Measurements from ENCODE around the gene OSBP2.

The OSBP2 gene

GRCh38 chr22:30859714-30860095 lies 165.0 kb downstream of the OSBP2 start:
- no peak for TF ChIP-seq CTCF (IDR thresholded peaks at IDR 0.05; ENCODE audit: control insufficient read depth, extremely low read depth, insufficient read depth)
- H3K4me3 ChIP-seq (ENCODE audit: low read depth, low read length) = no peak overlapping the region
- no peak for DNase-seq (ENCODE audit: low read depth)

GRCh38 chr22:30860176-30861105 lies 165.8 kb downstream of the OSBP2 start:
- DNase-seq (ENCODE audit: low read depth) = no peak
- no peak overlapping the region for H3K4me3 ChIP-seq (ENCODE audit: low read depth, low read length)
- TF ChIP-seq CTCF (IDR thresholded peaks at IDR 0.05; ENCODE audit: control insufficient read depth, extremely low read depth, insufficient read depth) = no peak

- no peak for TF ChIP-seq CTCF (IDR thresholded peaks at IDR 0.05; ENCODE audit: control insufficient read depth, extremely low read depth, insufficient read depth)
- no peak overlapping the region for H3K4me3 ChIP-seq (ENCODE audit: low read depth, low read length)
- no peak for DNase-seq (ENCODE audit: low read depth)
Measured at GRCh38 chr22:30861131-30861530, 166.5 kb downstream of the OSBP2 start.

- H3K4me3 ChIP-seq (ENCODE audit: low read depth, low read length) = no peak overlapping the region
- no peak for TF ChIP-seq CTCF (IDR thresholded peaks at IDR 0.05; ENCODE audit: control insufficient read depth, extremely low read depth, insufficient read depth)
- DNase-seq (ENCODE audit: low read depth) = no peak
Measured at GRCh38 chr22:30861688-30862552, 167.2 kb downstream of the OSBP2 start.

GRCh38 chr22:30863081-30863833 lies 168.6 kb downstream of the OSBP2 start:
- TF ChIP-seq CTCF (IDR thresholded peaks at IDR 0.05; ENCODE audit: control insufficient read depth, extremely low read depth, insufficient read depth) = no peak
- H3K4me3 ChIP-seq (ENCODE audit: low read depth, low read length) = no peak overlapping the region
- no peak for DNase-seq (ENCODE audit: low read depth)
